Progenitor cell of endocrine pancreas (in vitro differentiated cells): ENCODE data around the gene MYMX. TPM values are rescaled to one million over a fixed set of nuclear protein-coding genes. Genes with fewer than 3 reads are reported as not detected.
"Not testable (repeated sequence)": the region's sequence is repeated elsewhere in the genome, so short reads cannot be mapped to it uniquely, and the experiment has no call there.

ENCODE experiments used
- DNase-seq: peaks from one replicate; pipeline ENCODE4 v3.0.0; 2021; ENCODE audit warnings: low spot score; ENCODE audit not compliant: unreplicated experiment
- H3K27ac Mint-ChIP-seq: 2 replicates; pipeline ENCODE4 v1.8.0; 2021; ENCODE audit warnings: mild to moderate bottlenecking, moderate library complexity, mixed read lengths
- H3K27me3 Mint-ChIP-seq: 2 replicates; pipeline ENCODE4 v1.8.0; 2021; ENCODE audit warnings: mixed read lengths
- H3K36me3 Mint-ChIP-seq: 2 replicates; pipeline ENCODE4 v1.8.0; 2022; ENCODE audit warnings: mixed read lengths; ENCODE audit not compliant: insufficient read depth
- H3K4me1 Mint-ChIP-seq: 2 replicates; pipeline ENCODE4 v1.8.0; 2021; ENCODE audit warnings: low read depth, mixed read lengths
- H3K4me3 Mint-ChIP-seq: 2 replicates; pipeline ENCODE4 v1.8.0; 2021; ENCODE audit warnings: low read depth, mild to moderate bottlenecking, moderate library complexity, mixed read lengths
- H3K9me3 Mint-ChIP-seq: 2 replicates; pipeline ENCODE4 v1.8.0; 2021; ENCODE audit warnings: low read depth, mixed read lengths
- total RNA-seq: library from RNA; stranded (reverse); gene quantifications from 2 replicates; pipeline ENCODE4 v1.2.1, GENCODE V29; 2021
- TF ChIP-seq, protein P1 (sequence below): fragments of 200-600 bp; sonication (generic); IDR thresholded peaks from one replicate; pipeline ENCODE4 v1.5.0; 2021; ENCODE audit warnings: antibody characterized with exemption, mild to moderate bottlenecking; ENCODE audit not compliant: unreplicated experiment

MYMX gene
- total RNA-seq, 1 donor from 2014 or later, result not detected

DNA sequence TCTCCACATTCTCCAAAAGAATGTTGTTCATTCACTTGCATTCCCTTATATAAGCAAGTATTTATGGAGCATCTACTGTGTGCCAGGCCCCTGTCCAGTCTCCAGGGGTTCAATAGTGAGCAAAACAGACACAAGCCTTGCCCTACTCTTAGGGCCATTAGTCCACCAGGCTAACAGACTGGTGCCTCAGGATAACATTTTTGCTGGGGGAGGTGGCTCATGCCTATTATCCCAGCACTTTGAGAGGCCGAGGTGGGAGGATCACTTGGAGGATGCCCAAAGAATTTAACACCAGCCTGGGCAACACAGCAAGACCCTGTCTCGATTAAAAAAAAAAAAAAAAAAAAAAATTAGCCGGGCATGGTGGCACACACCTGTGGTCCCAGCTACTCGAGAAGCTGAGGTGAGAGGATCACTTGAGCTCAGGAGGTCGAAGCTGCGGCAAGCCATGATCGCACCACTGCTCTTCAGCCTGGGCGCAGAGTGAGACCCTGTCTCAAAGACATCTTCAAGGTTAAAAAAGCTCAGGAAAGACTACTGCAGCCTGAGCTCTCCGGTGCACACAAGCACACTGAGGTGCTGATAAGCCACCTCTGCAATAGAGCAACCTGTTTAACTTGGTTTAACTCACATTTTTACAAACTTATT, 38.2 kb upstream of the MYMX start:
- Mint-ChIP-seq H3K27me3 (no peaks in the 10 kb centered on the region), H3K27ac (no peak overlapping the region), H3K36me3 (no peaks in the 10 kb centered on the region), H3K9me3 (no peaks in the 10 kb centered on the region), H3K4me3 (no peak overlapping the region), H3K4me1 (no peaks in the 10 kb centered on the region)
- no peak for DNase-seq
- TF ChIP-seq, protein P1, sequence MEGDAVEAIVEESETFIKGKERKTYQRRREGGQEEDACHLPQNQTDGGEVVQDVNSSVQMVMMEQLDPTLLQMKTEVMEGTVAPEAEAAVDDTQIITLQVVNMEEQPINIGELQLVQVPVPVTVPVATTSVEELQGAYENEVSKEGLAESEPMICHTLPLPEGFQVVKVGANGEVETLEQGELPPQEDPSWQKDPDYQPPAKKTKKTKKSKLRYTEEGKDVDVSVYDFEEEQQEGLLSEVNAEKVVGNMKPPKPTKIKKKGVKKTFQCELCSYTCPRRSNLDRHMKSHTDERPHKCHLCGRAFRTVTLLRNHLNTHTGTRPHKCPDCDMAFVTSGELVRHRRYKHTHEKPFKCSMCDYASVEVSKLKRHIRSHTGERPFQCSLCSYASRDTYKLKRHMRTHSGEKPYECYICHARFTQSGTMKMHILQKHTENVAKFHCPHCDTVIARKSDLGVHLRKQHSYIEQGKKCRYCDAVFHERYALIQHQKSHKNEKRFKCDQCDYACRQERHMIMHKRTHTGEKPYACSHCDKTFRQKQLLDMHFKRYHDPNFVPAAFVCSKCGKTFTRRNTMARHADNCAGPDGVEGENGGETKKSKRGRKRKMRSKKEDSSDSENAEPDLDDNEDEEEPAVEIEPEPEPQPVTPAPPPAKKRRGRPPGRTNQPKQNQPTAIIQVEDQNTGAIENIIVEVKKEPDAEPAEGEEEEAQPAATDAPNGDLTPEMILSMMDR, result no peak

- Mint-ChIP-seq H3K4me1 (no peaks in the 10 kb centered on the region), H3K9me3 (no peaks in the 10 kb centered on the region), H3K27me3 (no peaks in the 10 kb centered on the region), H3K4me3 (no peak overlapping the region), H3K36me3 (no peaks in the 10 kb centered on the region), H3K27ac (no peak overlapping the region)
- DNase-seq, result no peak
- TF ChIP-seq, protein P1, result no peak
Observed at GRCh38 chr6:44179072-44179536, 37.6 kb upstream of the MYMX start.

GRCh38 chr6:44179648-44180047, 37.1 kb upstream of the MYMX start:
- Mint-ChIP-seq H3K4me3 (no peak overlapping the region), H3K9me3 (no peaks in the 10 kb centered on the region)
- TF ChIP-seq, protein P1, result no peak

DNA sequence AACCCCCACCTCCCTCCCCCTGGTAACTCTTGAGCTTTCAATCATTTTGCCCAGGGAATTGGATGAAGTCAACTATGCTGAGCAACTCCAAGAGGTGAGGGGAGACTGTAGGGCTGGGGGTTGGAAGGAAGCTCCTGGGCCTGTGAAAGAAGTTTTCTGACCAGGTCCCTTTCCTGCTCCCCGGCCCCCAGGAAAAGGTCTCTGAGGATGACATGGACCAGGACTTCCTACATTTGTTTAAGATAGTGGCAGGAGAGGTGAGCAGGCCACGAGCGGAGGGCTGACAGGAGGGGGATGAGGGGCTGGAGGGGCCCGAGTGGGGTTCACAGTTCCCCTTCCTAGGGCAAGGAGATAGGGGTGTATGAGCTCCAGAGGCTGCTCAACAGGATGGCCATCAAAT, 36.3 kb upstream of the MYMX start:
- H3K36me3 Mint-ChIP-seq, result no peaks in the 10 kb centered on the region
- DNase-seq, result no peak
- TF ChIP-seq, protein P1, result no peak

More at GRCh38 chr6:44179648-44180047, 37.1 kb upstream of the MYMX start:
- Mint-ChIP-seq H3K27ac (no peak overlapping the region), H3K36me3 (no peaks in the 10 kb centered on the region), H3K27me3 (no peaks in the 10 kb centered on the region), H3K4me1 (no peaks in the 10 kb centered on the region)
- no peak for DNase-seq

DNA sequence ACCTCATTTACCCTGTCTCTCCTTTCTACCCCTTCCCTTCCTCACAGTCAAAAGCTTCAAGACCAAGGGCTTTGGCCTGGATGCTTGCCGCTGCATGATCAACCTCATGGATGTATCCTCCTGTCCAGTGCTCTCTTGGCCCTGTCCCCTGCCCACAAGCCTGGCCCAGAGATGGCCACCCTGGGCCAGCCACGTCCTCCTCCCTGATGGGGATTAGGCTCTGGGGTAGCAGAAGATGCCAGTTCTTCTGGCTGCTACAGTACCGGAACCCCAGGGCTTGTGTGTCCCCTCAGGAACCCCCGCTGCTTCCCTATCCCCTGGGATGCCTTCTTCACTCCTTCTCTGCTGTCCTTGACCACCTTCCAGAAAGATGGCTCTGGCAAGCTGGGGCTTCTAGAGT, 35.8 kb upstream of the MYMX start:
- peaks cover 6% of the 10 kb centered on the region for H3K27me3 Mint-ChIP-seq
- peaks cover 4% of the 10 kb centered on the region for H3K4me1 Mint-ChIP-seq
- no peak overlapping the region for H3K27ac Mint-ChIP-seq
- H3K36me3 Mint-ChIP-seq, result no peaks in the 10 kb centered on the region
- TF ChIP-seq, protein P1, result no peak
- no peak overlapping the region for H3K4me3 Mint-ChIP-seq
- no peaks in the 10 kb centered on the region for H3K9me3 Mint-ChIP-seq
- no peak for DNase-seq

More for the DNA sequence above, 36.3 kb upstream of the MYMX start:
- Mint-ChIP-seq H3K9me3 (no peaks in the 10 kb centered on the region), H3K27me3 (peaks cover 4% of the 10 kb centered on the region), H3K4me1 (peaks cover 2% of the 10 kb centered on the region), H3K4me3 (no peak overlapping the region), H3K27ac (no peak overlapping the region)

GRCh38 chr6:44181784-44182183, 34.9 kb upstream of the MYMX start:
- DNase-seq, H3K36me3 Mint-ChIP-seq, H3K4me1 Mint-ChIP-seq, H3K9me3 Mint-ChIP-seq, H3K4me3 Mint-ChIP-seq, H3K27ac Mint-ChIP-seq: not testable (repeated sequence)
- H3K27me3 Mint-ChIP-seq, result peaks cover 11% of the 10 kb centered on the region
